Endodermal cell (in vitro differentiated cells): ENCODE data around the gene KCNN3. TPM values are rescaled to one million over a fixed set of nuclear protein-coding genes. Genes with fewer than 3 reads are reported as not detected.

ENCODE experiments used
- DNase-seq: peaks from one replicate; pipeline ENCODE4 v3.0.0-alpha.2; 2017
- H3K27ac ChIP-seq: 2 replicates; pipeline ENCODE4 v1.5.1; 2013; ENCODE audit warnings: mild to moderate bottlenecking, low read depth, low read length, moderate library complexity
- H3K27me3 ChIP-seq: 2 replicates; pipeline ENCODE4 v1.6.1; 2013; ENCODE audit warnings: mild to moderate bottlenecking, low read length, moderate library complexity; ENCODE audit not compliant: insufficient read depth, control insufficient read depth, poor library complexity, severe bottlenecking
- H3K36me3 ChIP-seq: 2 replicates; pipeline ENCODE4 v1.7.0; 2013; ENCODE audit warnings: mild to moderate bottlenecking, low read length, moderate library complexity; ENCODE audit not compliant: control insufficient read depth, insufficient read depth
- H3K4me1 ChIP-seq: one replicate; pipeline ENCODE4 v1.7.0; 2013; ENCODE audit warnings: low read length; ENCODE audit not compliant: control insufficient read depth, insufficient read depth
- H3K4me3 ChIP-seq: 2 replicates; pipeline ENCODE4 v1.5.1; 2013; ENCODE audit warnings: mild to moderate bottlenecking, low read length, moderate library complexity
- H3K9ac ChIP-seq: 2 replicates; pipeline ENCODE4 v1.6.1; 2013; ENCODE audit warnings: mild to moderate bottlenecking, low read length, moderate library complexity; ENCODE audit not compliant: poor library complexity, severe bottlenecking; ENCODE audit errors: extremely low read depth
- H3K9me3 ChIP-seq: 2 replicates; pipeline ENCODE4 v1.6.1; 2013; ENCODE audit warnings: mild to moderate bottlenecking, low read length, moderate library complexity; ENCODE audit not compliant: control insufficient read depth
- H3K27ac Mint-ChIP-seq: 2 replicates; pipeline ENCODE4 v1.8.0; 2020; ENCODE audit warnings: mixed read lengths
- H3K27me3 Mint-ChIP-seq: 2 replicates; pipeline ENCODE4 v1.8.0; 2021; ENCODE audit warnings: mild to moderate bottlenecking, mixed read lengths; ENCODE audit not compliant: insufficient read depth
- H3K36me3 Mint-ChIP-seq: 2 replicates; pipeline ENCODE4 v1.8.0; 2020; ENCODE audit warnings: low read depth, mixed read lengths
- H3K4me1 Mint-ChIP-seq: 2 replicates; pipeline ENCODE4 v1.8.0; 2020; ENCODE audit warnings: mixed read lengths
- H3K4me3 Mint-ChIP-seq: 2 replicates; pipeline ENCODE4 v1.8.0; 2020; ENCODE audit warnings: mild to moderate bottlenecking, moderate library complexity, mixed read lengths
- H3K9me3 Mint-ChIP-seq: 2 replicates; pipeline ENCODE4 v1.8.0; 2020; ENCODE audit warnings: mild to moderate bottlenecking, mixed read lengths
- CTCF ChIP-seq: fragments of 200-600 bp; sonication (generic); conservative IDR thresholded peaks from 2 replicates; pipeline ENCODE4 v1.5.0; 2021; ENCODE audit warnings: antibody characterized with exemption, mild to moderate bottlenecking
- WGBS, 2 experiments: methylation state at CpG; one replicate each; pipeline versions ENCODE4 v1.1.5 to v1.1.7; 2013; ENCODE audit warnings: missing lambda C conversion rate in 2 of 2, mixed read lengths in 1 of 2; ENCODE audit not compliant: insufficient coverage in 1 of 2, insufficient read length in 1 of 2; 5-methylcytosine and 5-hydroxymethylcytosine counted together
- total RNA-seq, 2 donors: library from RNA; stranded (reverse); fragmentation: NEBNext Ultra II Directional in 1 of 2; extraction: Animal tissue kit (Norgen Biotek cat#: 25700) in 1 of 2; gene quantifications; 2 replicates in 1 of 2; 3 replicates in 1 of 2; pipeline ENCODE4 v1.2.1, GENCODE V29; 2021

Gene KCNN3
- total RNA-seq, 2 donors from 2014 or later: 0.57 to 0.75 TPM

DNA sequence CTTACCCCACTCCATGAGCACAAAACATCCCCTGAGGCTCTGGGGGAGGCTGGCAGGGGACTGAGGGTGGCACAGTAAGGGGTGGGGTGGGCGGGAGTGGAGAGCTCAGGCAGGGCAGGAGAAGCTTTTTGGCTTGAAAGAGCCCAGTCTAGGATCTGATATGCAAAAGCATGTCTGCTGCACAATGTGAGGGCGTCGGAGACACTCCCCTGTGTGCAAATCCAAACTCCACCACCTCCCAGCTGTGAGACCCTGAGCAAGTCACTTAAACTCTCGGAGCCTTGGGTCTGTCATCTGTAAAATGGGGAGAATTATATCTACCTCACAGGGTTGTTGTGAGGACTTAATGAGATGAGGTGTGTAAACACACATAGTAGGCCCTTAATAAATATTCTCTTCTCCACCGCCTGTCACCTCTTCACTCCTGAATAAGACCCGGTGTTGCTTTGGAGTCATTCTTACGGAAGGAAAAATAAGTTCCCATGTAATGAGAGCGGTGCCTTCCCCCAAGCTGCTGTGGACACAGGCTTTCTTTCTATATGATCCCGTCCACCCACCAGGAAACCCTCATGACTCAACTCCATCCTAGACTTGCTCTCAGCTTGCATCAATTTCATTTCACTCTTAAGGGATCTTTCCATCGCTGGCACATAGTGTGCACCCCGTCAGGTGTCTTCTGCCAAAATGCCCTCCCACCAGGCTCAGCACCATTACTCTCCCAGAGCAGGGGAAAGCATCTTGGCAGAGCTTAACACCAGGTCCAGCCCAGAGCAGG, 12.5 kb downstream of the KCNN3 start:
- Histone ChIP-seq H3K27ac (no peak overlapping the region), H3K4me3 (no peak overlapping the region), H3K27me3 (peaks cover 12% of the 10 kb centered on the region), H3K36me3 (no peaks in the 10 kb centered on the region), H3K9me3 (no peaks in the 10 kb centered on the region), H3K9ac (no peak overlapping the region), H3K4me1 (no peaks in the 10 kb centered on the region)
- no peak overlapping the region for H3K4me3 Mint-ChIP-seq
- H3K4me1 Mint-ChIP-seq: peaks cover 3% of the 10 kb centered on the region
- 94 to 98% methylated on average over 7 to 11 of the region's 11 CpGs for WGBS, 2 experiments
- no peak for DNase-seq
- peaks cover 11% of the 10 kb centered on the region for H3K27me3 Mint-ChIP-seq
- H3K9me3 Mint-ChIP-seq: no peaks in the 10 kb centered on the region
- no peak for TF ChIP-seq CTCF
- H3K36me3 Mint-ChIP-seq: no peaks in the 10 kb centered on the region
- H3K27ac Mint-ChIP-seq: no peak overlapping the region

DNA sequence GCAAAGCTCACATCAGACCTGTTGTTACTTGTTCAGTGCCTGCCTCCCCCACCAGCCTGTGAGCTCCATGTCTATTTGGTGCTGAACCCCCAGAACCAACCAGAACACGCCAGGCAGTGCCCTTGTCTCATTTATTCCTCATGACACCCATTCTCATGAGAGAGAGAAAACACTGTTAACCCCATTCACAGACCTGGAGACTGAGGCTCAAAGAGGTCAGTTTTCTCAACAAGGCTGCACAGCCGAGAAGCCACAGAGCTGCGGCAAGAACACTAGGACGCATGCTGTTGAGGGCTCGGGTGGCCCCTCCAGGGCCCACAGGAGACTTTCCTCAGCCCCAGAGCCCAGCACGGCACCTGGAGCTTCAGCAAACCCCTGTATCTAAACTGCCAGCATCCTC, 13.1 kb downstream of the KCNN3 start:
- no peaks in the 10 kb centered on the region for H3K9me3 ChIP-seq
- no peak for TF ChIP-seq CTCF
- peaks cover 3% of the 10 kb centered on the region for H3K4me1 Mint-ChIP-seq
- no peaks in the 10 kb centered on the region for H3K9me3 Mint-ChIP-seq
- H3K27ac Mint-ChIP-seq: no peak overlapping the region
- H3K9ac ChIP-seq: no peak overlapping the region
- no peak for DNase-seq
- peaks cover 9% of the 10 kb centered on the region for H3K27me3 ChIP-seq
- H3K4me3 Mint-ChIP-seq: no peak overlapping the region
- H3K27me3 Mint-ChIP-seq: peaks cover 8% of the 10 kb centered on the region
- H3K4me1 ChIP-seq: no peaks in the 10 kb centered on the region
- H3K36me3 Mint-ChIP-seq: no peaks in the 10 kb centered on the region
- no peak overlapping the region for H3K4me3 ChIP-seq
- no peaks in the 10 kb centered on the region for H3K36me3 ChIP-seq
- 93 to 96% methylated on average over 2 to 6 of the region's 6 CpGs for WGBS, 2 experiments
- H3K27ac ChIP-seq: no peak overlapping the region

DNA sequence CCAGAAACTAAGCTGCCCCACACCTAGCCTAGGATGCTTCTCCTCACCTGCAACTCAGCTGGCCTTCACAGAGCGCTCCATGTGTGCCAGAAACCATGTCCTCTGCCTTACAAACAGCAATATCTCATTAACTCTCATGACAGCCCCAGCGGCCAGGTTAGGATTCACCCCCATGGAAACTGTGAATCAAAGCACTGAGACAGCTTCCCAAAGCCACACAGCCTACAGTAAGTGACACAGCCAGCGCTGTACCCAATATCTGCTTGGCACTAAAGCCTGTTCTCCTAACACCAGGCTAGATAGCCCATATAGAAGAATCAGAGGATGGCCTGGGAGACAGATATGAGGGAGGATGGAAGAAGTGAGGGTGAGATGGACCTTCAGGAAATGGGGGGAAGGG, 13.5 kb downstream of the KCNN3 start:
- no peak overlapping the region for H3K27ac Mint-ChIP-seq
- Histone ChIP-seq H3K9ac (no peak overlapping the region), H3K9me3 (no peaks in the 10 kb centered on the region), H3K36me3 (no peaks in the 10 kb centered on the region), H3K27ac (no peak overlapping the region), H3K4me1 (no peaks in the 10 kb centered on the region), H3K27me3 (peaks cover 4% of the 10 kb centered on the region), H3K4me3 (no peak overlapping the region)
- WGBS, 2 experiments: 87 to 94% methylated on average over 3 of the region's 3 CpGs
- peaks cover 5% of the 10 kb centered on the region for H3K4me1 Mint-ChIP-seq
- TF ChIP-seq CTCF: no peak
- no peak for DNase-seq
- H3K4me3 Mint-ChIP-seq: no peak overlapping the region
- H3K36me3 Mint-ChIP-seq: no peaks in the 10 kb centered on the region
- H3K9me3 Mint-ChIP-seq: no peaks in the 10 kb centered on the region
- peaks cover 4% of the 10 kb centered on the region for H3K27me3 Mint-ChIP-seq
